KMS-11 (cell line): Measurements from ENCODE around the gene TMEM229B.

ENCODE experiments used
- H2AFZ ChIP-seq: fragments of 200-600 bp; sonication (generic); 2 replicates; pipeline ENCODE4 v1.6.1; 2016; ENCODE audit warnings: antibody characterized with exemption, mixed run types, low read depth
- H3K27ac ChIP-seq: fragments of 200-600 bp; sonication (generic); 2 replicates; pipeline ENCODE4 v1.6.1; 2016; ENCODE audit warnings: mild to moderate bottlenecking, mixed run types
- H3K27me3 ChIP-seq: fragments of 200-600 bp; sonication (generic); 2 replicates; pipeline ENCODE4 v1.6.1; 2017; ENCODE audit warnings: mild to moderate bottlenecking, low read depth, mixed run types, moderate library complexity; ENCODE audit not compliant: insufficient read depth
- H3K36me3 ChIP-seq: fragments of 200-600 bp; sonication (generic); 2 replicates; pipeline ENCODE4 v1.6.1; 2017; ENCODE audit warnings: mild to moderate bottlenecking, mixed run types; ENCODE audit not compliant: insufficient read depth
- H3K4me1 ChIP-seq: fragments of 200-600 bp; sonication (generic); 2 replicates; pipeline ENCODE4 v1.6.1; 2016; ENCODE audit warnings: mild to moderate bottlenecking, low read depth, mixed run types; ENCODE audit not compliant: poor library complexity, severe bottlenecking
- H3K4me2 ChIP-seq: fragments of 200-600 bp; sonication (generic); 2 replicates; pipeline ENCODE4 v1.7.0; 2016; ENCODE audit warnings: mild to moderate bottlenecking, mixed run types
- H3K4me3 ChIP-seq: fragments of 200-600 bp; sonication (generic); IDR thresholded peaks from 2 replicates; pipeline ENCODE4 v1.6.1; 2017; ENCODE audit warnings: low read depth, low read length, mixed read lengths; ENCODE audit not compliant: insufficient read depth
- H3K79me2 ChIP-seq: fragments of 200-600 bp; sonication (generic); 2 replicates; pipeline ENCODE4 v1.6.1; 2016; ENCODE audit warnings: low read depth, mixed run types; ENCODE audit not compliant: insufficient read depth
- H3K9ac ChIP-seq: fragments of 200-600 bp; sonication (generic); 2 replicates; pipeline ENCODE4 v1.6.1; 2016; ENCODE audit warnings: mild to moderate bottlenecking, mixed run types
- H4K20me1 ChIP-seq: fragments of 200-600 bp; sonication (generic); 2 replicates; pipeline ENCODE4 v1.6.1; 2016; ENCODE audit warnings: mild to moderate bottlenecking, mixed run types; ENCODE audit not compliant: insufficient read depth
- CTCF ChIP-seq: fragments of 200-600 bp; sonication (generic); conservative IDR thresholded peaks from 2 replicates; pipeline ENCODE4 v1.6.1; 2017; ENCODE audit warnings: low read depth, mild to moderate bottlenecking, antibody characterized with exemption, low read length, moderate library complexity, mixed read lengths

The TMEM229B gene

DNA sequence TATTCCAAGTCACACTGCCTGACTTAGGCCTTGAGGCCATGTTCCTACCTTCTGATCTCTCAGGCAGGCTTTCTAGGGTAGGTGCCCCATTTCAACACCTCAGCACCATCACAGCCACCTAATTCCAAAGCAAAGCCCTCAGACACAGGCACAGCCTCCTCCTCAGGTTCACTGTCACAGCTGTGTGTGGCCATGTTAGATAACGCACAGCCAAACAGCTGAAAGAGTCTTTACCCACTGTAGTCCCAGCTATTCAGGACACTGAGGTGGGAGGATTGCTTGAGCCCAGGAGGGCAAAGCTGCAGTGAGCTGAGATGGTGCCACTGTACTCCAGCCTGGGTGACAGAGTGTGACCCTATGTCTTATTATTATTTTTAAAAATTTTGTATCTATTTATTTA lies 7.3 kb upstream of the TMEM229B start:
- no peak overlapping the region for H3K4me2 ChIP-seq
- no peaks in the 10 kb centered on the region for H3K4me1 ChIP-seq
- H3K4me3 ChIP-seq: no peak overlapping the region
- H3K27me3 ChIP-seq: no peaks in the 10 kb centered on the region
- H3K36me3 ChIP-seq: no peaks in the 10 kb centered on the region
- no peak overlapping the region for H2AFZ ChIP-seq
- H3K9ac ChIP-seq: no peak overlapping the region
- no peak for TF ChIP-seq CTCF
- H3K79me2 ChIP-seq: no peaks in the 10 kb centered on the region
- no peak overlapping the region for H3K27ac ChIP-seq
- no peaks in the 10 kb centered on the region for H4K20me1 ChIP-seq

GRCh38 chr14:67493092-67493717 lies 4.7 kb upstream of the TMEM229B start:
- Histone ChIP-seq H3K36me3 (no peaks in the 10 kb centered on the region), H3K9ac (no peak overlapping the region), H3K4me3 (no peak overlapping the region), H2AFZ (no peak overlapping the region), H3K4me1 (peaks cover 10% of the 10 kb centered on the region), H3K27me3 (no peaks in the 10 kb centered on the region), H3K27ac (no peak overlapping the region), H3K4me2 (no peak overlapping the region), H4K20me1 (no peaks in the 10 kb centered on the region), H3K79me2 (no peaks in the 10 kb centered on the region)
- no peak for TF ChIP-seq CTCF

- no peak overlapping the region for H3K27ac ChIP-seq
- peaks cover 16% of the 10 kb centered on the region for H3K4me1 ChIP-seq
- no peaks in the 10 kb centered on the region for H4K20me1 ChIP-seq
- no peak overlapping the region for H2AFZ ChIP-seq
- H3K36me3 ChIP-seq: no peaks in the 10 kb centered on the region
- no peak overlapping the region for H3K4me3 ChIP-seq
- no peaks in the 10 kb centered on the region for H3K79me2 ChIP-seq
- H3K4me2 ChIP-seq: no peak overlapping the region
- no peak overlapping the region for H3K9ac ChIP-seq
- H3K27me3 ChIP-seq: no peaks in the 10 kb centered on the region
- no peak for TF ChIP-seq CTCF
Measured at GRCh38 chr14:67492538-67492937, 4.0 kb upstream of the TMEM229B start.

GRCh38 chr14:67491741-67492507 lies 3.4 kb upstream of the TMEM229B start:
- Histone ChIP-seq H2AFZ (no peak overlapping the region), H3K4me3 (no peak overlapping the region), H3K27ac (no peak overlapping the region)

More at GRCh38 chr14:67491741-67492507, 3.4 kb upstream of the TMEM229B start:
- no peak overlapping the region for H3K9ac ChIP-seq
- H4K20me1 ChIP-seq: no peaks in the 10 kb centered on the region
- H3K4me2 ChIP-seq: no peak overlapping the region
- no peaks in the 10 kb centered on the region for H3K79me2 ChIP-seq
- TF ChIP-seq CTCF: no peak
- no peaks in the 10 kb centered on the region for H3K27me3 ChIP-seq
- peaks cover 21% of the 10 kb centered on the region for H3K4me1 ChIP-seq
- H3K36me3 ChIP-seq: no peaks in the 10 kb centered on the region
